Measurements from ENCODE around the gene RBM22. TPM values are rescaled to one million over a fixed set of nuclear protein-coding genes. Genes with fewer than 3 reads are reported as not detected.
"Not testable (repeated sequence)": the region's sequence is repeated elsewhere in the genome, so short reads cannot be mapped to it uniquely, and the experiment has no call there.

Gene RBM22
- total RNA-seq (2014; rRNA removed), result 30.5 and 35.6 TPM in 2 replicates
- 25.8 TPM for polyA plus RNA-seq (2012)

GRCh38 chr5:150700594-150701377 is at the start of gene RBM22:
RBM22 (minus strand) TSS chr5:150701062; CDS start chr5:150700985, 77 bp downstream.
- DNase-seq (ENCODE audit: low read depth), result peak; percentile 84

- DNase-seq (ENCODE audit: low read depth), result no peak
Observed at GRCh38 chr5:150750469-150750868, 49.6 kb upstream of the RBM22 start.

- not testable (repeated sequence) for DNase-seq (ENCODE audit: low read depth)
Observed at GRCh38 chr5:150743142-150743488, 42.3 kb upstream of the RBM22 start.

GRCh38 chr5:150742455-150743141 is 41.7 kb upstream of the RBM22 start:
- not testable (repeated sequence) for DNase-seq (ENCODE audit: low read depth)

- DNase-seq (ENCODE audit: low read depth), result no peak
Observed at GRCh38 chr5:150740992-150741391, 40.1 kb upstream of the RBM22 start.

GRCh38 chr5:150738862-150739261 is 38.0 kb upstream of the RBM22 start:
- DNase-seq (ENCODE audit: low read depth), result no peak

GRCh38 chr5:150734579-150735384 is 33.9 kb upstream of the RBM22 start:
- peak; percentile 27 for DNase-seq (ENCODE audit: low read depth)

GRCh38 chr5:150731669-150732242 is 30.9 kb upstream of the RBM22 start:
- DNase-seq (ENCODE audit: low read depth), result no peak

- DNase-seq (ENCODE audit: low read depth), result peak; percentile 18
Observed at GRCh38 chr5:150729859-150730258, 29.0 kb upstream of the RBM22 start.

GRCh38 chr5:150723845-150724244 is 23.0 kb upstream of the RBM22 start:
- DNase-seq (ENCODE audit: low read depth), result no peak

- DNase-seq (ENCODE audit: low read depth), result no peak
Observed at GRCh38 chr5:150710165-150710564, 9.3 kb upstream of the RBM22 start.

GRCh38 chr5:150706776-150707390 is 6.0 kb upstream of the RBM22 start:
- no peak for DNase-seq (ENCODE audit: low read depth)

GRCh38 chr5:150703762-150704161 is 2.9 kb upstream of the RBM22 start:
- peak; percentile 8 for DNase-seq (ENCODE audit: low read depth)

- no peak for DNase-seq (ENCODE audit: low read depth)
Observed at GRCh38 chr5:150700246-150700593, 642 bp downstream of the RBM22 start.

GRCh38 chr5:150694612-150695011 is 6.2 kb downstream of the RBM22 start:
- DNase-seq (ENCODE audit: low read depth), result peak; percentile 71

GRCh38 chr5:150692276-150692675 is 8.6 kb downstream of the RBM22 start:
- no peak for DNase-seq (ENCODE audit: low read depth)

- no peak for DNase-seq (ENCODE audit: low read depth)
Observed at GRCh38 chr5:150690760-150691159, 10.1 kb downstream of the RBM22 start.

- DNase-seq (ENCODE audit: low read depth), result no peak
Observed at GRCh38 chr5:150689120-150689519, 11.7 kb downstream of the RBM22 start.

- no peak for DNase-seq (ENCODE audit: low read depth)
Observed at GRCh38 chr5:150676578-150676977, 24.3 kb downstream of the RBM22 start.

GRCh38 chr5:150675069-150675468 is 25.8 kb downstream of the RBM22 start:
- no peak for DNase-seq (ENCODE audit: low read depth)

GRCh38 chr5:150674341-150674821 is 26.5 kb downstream of the RBM22 start:
- DNase-seq (ENCODE audit: low read depth), result no peak
